CD4-positive, alpha-beta T cell (primary cell): ENCODE data around the gene RUNX1. TPM values are rescaled to one million over a fixed set of nuclear protein-coding genes. Genes with fewer than 3 reads are reported as not detected.

ENCODE experiments used
- ATAC-seq: fragments of 200-7000 bp; cut with Tn5 transposase; one replicate; pipeline ENCODE4 v1.10.0; 2022; ENCODE audit warnings: mild to moderate bottlenecking; ENCODE audit not compliant: poor library complexity
- CTCF ChIA-PET: fragments of 350-600 bp; sonication (Branson Sonifier 250); formaldehyde crosslinking; loops from one replicate; lab custom pipeline; 2021; ENCODE audit warnings: antibody characterized with exemption, inconsistent platforms; lab: Charles Lee
- POLR2A ChIA-PET: fragments of 350-600 bp; sonication (Branson Sonifier 250); formaldehyde crosslinking; loops from one replicate; lab custom pipeline; 2021; ENCODE audit warnings: antibody characterized with exemption, inconsistent platforms; lab: Charles Lee
- DNase-seq, 14 experiments: peaks; one replicate each; pipeline ENCODE4 v3.0.0-alpha.2; 2013 to 2020; ENCODE audit warnings: mixed read lengths in 2 of 14
- H3K27ac ChIP-seq, 2 donors: one replicate each; pipeline versions ENCODE4 v1.5.1 to v1.7.0; 2013; ENCODE audit warnings: low read length in 2 of 2, low read depth in 1 of 2, mild to moderate bottlenecking in 1 of 2
- H3K27me3 ChIP-seq, 2 experiments: 1 replicate in 1 of 2; 2 replicates in 1 of 2; pipeline versions ENCODE4 v1.6.1 to v1.7.0; 2013; ENCODE audit warnings: low read length in 2 of 2, control low read depth in 1 of 2, mild to moderate bottlenecking in 1 of 2, moderate library complexity in 1 of 2; ENCODE audit not compliant: insufficient read depth in 2 of 2, control insufficient read depth in 1 of 2
- H3K36me3 ChIP-seq: one replicate; pipeline ENCODE4 v1.6.1; 2013; ENCODE audit warnings: low read length, control low read depth; ENCODE audit not compliant: insufficient read depth
- H3K4me1 ChIP-seq: one replicate; pipeline ENCODE4 v1.6.1; 2013; ENCODE audit warnings: low read length, control low read depth; ENCODE audit not compliant: insufficient read depth
- H3K4me3 ChIP-seq: one replicate; pipeline ENCODE4 v1.5.1; 2013; ENCODE audit warnings: mild to moderate bottlenecking, low read length, moderate library complexity
- H3K9me3 ChIP-seq, 2 experiments: 1 replicate in 1 of 2; 2 replicates in 1 of 2; pipeline versions ENCODE4 v1.6.1 to v1.7.0; 2013; ENCODE audit warnings: low read length in 2 of 2, mild to moderate bottlenecking in 2 of 2, control low read depth in 1 of 2, moderate library complexity in 1 of 2; ENCODE audit not compliant: control insufficient read depth in 1 of 2, insufficient read depth in 1 of 2
- H3K27ac Mint-ChIP-seq: one replicate; pipeline ENCODE4 v1.8.0; 2020; ENCODE audit warnings: mixed read lengths
- H3K27me3 Mint-ChIP-seq: one replicate; pipeline ENCODE4 v1.8.0; 2021; ENCODE audit warnings: mixed read lengths
- H3K36me3 Mint-ChIP-seq: one replicate; pipeline ENCODE4 v1.8.0; 2021; ENCODE audit warnings: low read depth, mixed read lengths
- H3K4me1 Mint-ChIP-seq: one replicate; pipeline ENCODE4 v1.8.0; 2021; ENCODE audit warnings: low read depth, mixed read lengths
- H3K4me3 Mint-ChIP-seq: one replicate; pipeline ENCODE4 v1.8.0; 2020; ENCODE audit warnings: mild to moderate bottlenecking, mixed read lengths
- H3K9me3 Mint-ChIP-seq: one replicate; pipeline ENCODE4 v1.8.0; 2020; ENCODE audit warnings: mixed read lengths
- intact Hi-C, 2 experiments: fragments of 100-400 bp; cut with DNase I in 1 of 2; cut with micrococcal nuclease in 1 of 2; formaldehyde crosslinking; loops; one replicate each; pipeline versions ENCODE4 v1.15.1 to v1.9.0; 2023 to 2025; cut with DNase I, micrococcal nuclease
- total RNA-seq, 174 experiments: library from RNA in 2 of 174; stranded (reverse) in 2 of 174; gene quantifications; one replicate each; pipeline ENCODE4 v1.2.3 and lab custom pipeline; 2021 to 2026
- TF ChIP-seq, protein P1 (sequence below): fragments of 200-600 bp; IDR thresholded peaks from one replicate; pipeline ENCODE4 v1.8.0; 2022; ENCODE audit warnings: antibody characterized with exemption, mild to moderate bottlenecking

Gene RUNX1
- total RNA-seq, 2 experiments from 2014 or later: 71.7 to 74.3 TPM

DNA sequence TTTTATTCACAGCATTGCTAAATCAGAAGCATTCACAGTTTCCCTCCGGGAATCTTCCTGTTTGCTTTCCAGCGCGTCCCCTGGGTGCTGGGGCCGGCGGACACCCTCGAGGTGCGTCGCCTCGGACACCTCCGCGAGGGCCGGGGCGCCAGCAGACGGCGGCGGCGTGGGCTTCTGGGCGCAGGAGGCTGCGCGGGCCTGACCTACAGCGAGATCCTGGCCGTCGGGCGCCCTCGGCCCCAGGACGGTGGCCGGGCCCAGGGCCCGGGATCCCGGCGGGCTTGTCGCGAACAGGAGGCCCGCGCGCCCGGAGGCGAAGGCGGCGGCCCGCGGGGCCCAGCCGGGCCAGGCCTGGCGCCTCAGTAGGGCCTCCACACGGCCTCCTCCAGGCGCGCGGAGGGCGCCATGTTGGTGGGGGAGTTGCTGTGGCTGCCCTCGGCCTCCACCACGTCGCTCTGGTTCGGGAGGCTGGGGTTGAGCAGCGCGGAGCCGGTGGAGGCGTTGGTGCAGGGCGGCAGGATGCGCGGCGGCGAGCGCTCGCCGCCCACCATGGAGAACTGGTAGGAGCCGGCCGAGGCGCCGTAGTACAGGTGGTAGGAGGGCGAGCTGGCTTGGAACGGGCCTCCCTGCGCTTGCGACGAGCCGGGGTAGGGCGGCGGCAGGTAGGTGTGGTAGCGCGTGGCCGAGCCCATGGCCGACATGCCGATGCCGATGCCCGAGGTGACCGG lies 257.2 kb downstream of the RUNX1 start:
- Mint-ChIP-seq H3K9me3 (no peaks in the 10 kb centered on the region), H3K4me3 (no peak overlapping the region), H3K27ac (no peak overlapping the region), H3K27me3 (no peaks in the 10 kb centered on the region), H3K4me1 (no peaks in the 10 kb centered on the region), H3K36me3 (peaks cover 76% of the 10 kb centered on the region)
- ChIA-PET CTCF (no interaction called here), POLR2A (no interaction called here)
- H3K4me1 ChIP-seq: no peaks in the 10 kb centered on the region
- no peak overlapping the region for H3K4me3 ChIP-seq
- peaks cover 56% of the 10 kb centered on the region for H3K36me3 ChIP-seq
- H3K27me3 ChIP-seq: no peaks in the 10 kb centered on the region
- no peak overlapping the region for H3K27ac ChIP-seq
- DNase-seq: no peak
- intact Hi-C loops: no loop called here
- TF ChIP-seq, protein P1, sequence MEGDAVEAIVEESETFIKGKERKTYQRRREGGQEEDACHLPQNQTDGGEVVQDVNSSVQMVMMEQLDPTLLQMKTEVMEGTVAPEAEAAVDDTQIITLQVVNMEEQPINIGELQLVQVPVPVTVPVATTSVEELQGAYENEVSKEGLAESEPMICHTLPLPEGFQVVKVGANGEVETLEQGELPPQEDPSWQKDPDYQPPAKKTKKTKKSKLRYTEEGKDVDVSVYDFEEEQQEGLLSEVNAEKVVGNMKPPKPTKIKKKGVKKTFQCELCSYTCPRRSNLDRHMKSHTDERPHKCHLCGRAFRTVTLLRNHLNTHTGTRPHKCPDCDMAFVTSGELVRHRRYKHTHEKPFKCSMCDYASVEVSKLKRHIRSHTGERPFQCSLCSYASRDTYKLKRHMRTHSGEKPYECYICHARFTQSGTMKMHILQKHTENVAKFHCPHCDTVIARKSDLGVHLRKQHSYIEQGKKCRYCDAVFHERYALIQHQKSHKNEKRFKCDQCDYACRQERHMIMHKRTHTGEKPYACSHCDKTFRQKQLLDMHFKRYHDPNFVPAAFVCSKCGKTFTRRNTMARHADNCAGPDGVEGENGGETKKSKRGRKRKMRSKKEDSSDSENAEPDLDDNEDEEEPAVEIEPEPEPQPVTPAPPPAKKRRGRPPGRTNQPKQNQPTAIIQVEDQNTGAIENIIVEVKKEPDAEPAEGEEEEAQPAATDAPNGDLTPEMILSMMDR: no peak
- H3K9me3 ChIP-seq: peaks cover 0 to 15% of the 10 kb centered on the region in 2 experiments
- ATAC-seq: no peak

DNA sequence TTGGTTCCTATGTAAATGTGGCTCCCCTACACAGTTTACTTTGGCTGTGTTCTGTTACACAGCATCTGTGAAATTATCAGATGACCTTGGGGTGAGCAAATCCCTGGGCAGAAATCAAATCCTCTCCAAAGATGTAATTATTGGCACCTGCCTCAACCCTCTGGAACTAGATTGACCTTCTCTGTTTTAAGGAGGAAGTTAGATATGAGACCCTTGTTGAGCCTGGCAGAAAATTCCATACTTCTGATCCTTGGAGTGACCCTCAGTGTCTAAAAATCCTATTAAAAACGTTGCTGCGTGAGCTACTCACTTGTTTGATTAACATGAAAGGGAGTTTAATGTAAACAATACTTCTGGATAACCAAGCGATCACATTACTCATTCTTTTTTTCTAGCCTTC lies 258.3 kb downstream of the RUNX1 start:
- Histone ChIP-seq H3K4me3 (no peak overlapping the region), H3K36me3 (peaks cover 45% of the 10 kb centered on the region), H3K4me1 (no peaks in the 10 kb centered on the region), H3K9me3 (peaks cover 0 to 15% of the 10 kb centered on the region in 2 experiments), H3K27me3 (no peaks in the 10 kb centered on the region), H3K27ac (no peak overlapping the region)
- Mint-ChIP-seq H3K4me1 (no peaks in the 10 kb centered on the region), H3K27me3 (no peaks in the 10 kb centered on the region), H3K9me3 (no peaks in the 10 kb centered on the region), H3K27ac (no peak overlapping the region), H3K36me3 (peaks cover 65% of the 10 kb centered on the region), H3K4me3 (no peak overlapping the region)
- CTCF ChIA-PET: no interaction called here
- no peak for DNase-seq
- intact Hi-C loops: no loop called here
- TF ChIP-seq, protein P1: no peak
- POLR2A ChIA-PET: no interaction called here
- no peak for ATAC-seq

DNA sequence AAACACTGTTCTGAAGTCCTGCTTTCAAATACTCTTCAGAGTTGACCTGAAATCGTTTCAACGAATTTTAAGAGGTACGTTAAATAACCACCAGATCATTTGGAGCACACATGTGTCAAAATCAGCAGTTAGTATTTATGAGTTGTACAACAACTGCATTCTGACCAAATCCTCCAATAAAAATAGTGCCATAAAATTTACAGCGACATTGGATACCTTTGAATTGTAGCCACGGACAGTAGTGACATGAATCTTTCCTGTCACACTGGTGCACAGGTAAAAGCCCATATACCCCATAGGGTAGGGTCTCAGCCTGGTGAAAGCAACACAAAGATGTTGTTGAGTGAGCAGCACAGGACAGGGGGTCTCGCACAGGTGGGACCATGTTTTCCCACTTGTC lies 258.8 kb downstream of the RUNX1 start:
- H3K27ac ChIP-seq: no peak overlapping the region
- no peak for ATAC-seq
- no peaks in the 10 kb centered on the region for H3K4me1 ChIP-seq
- no peaks in the 10 kb centered on the region for H3K4me1 Mint-ChIP-seq
- no peaks in the 10 kb centered on the region for H3K9me3 Mint-ChIP-seq
- peaks cover 40% of the 10 kb centered on the region for H3K36me3 ChIP-seq
- no peak overlapping the region for H3K4me3 Mint-ChIP-seq
- H3K27me3 Mint-ChIP-seq: no peaks in the 10 kb centered on the region
- H3K4me3 ChIP-seq: no peak overlapping the region
- DNase-seq: no peak
- no peak overlapping the region for H3K27ac Mint-ChIP-seq
- H3K27me3 ChIP-seq: no peaks in the 10 kb centered on the region
- peaks cover 60% of the 10 kb centered on the region for H3K36me3 Mint-ChIP-seq
- peaks cover 0 to 15% of the 10 kb centered on the region in 2 experiments for H3K9me3 ChIP-seq
- TF ChIP-seq, protein P1: no peak
- intact Hi-C loops: no loop called here
- ChIA-PET POLR2A (no interaction called here), CTCF (no interaction called here)
